HG03521 (cell line): ENCODE measurements around the gene NUP37.
"Not testable (repeated sequence)": the region's sequence is repeated elsewhere in the genome, so short reads cannot be mapped to it uniquely, and the experiment has no call there.

Source experiments
- ATAC-seq: cut with Tn5 transposase; IDR thresholded peaks from one replicate; pipeline ENCODE4 v1.9.1; 2021; ENCODE audit warnings: mild to moderate bottlenecking, moderate library complexity; ENCODE audit not compliant: unreplicated experiment

NUP37 gene, protein sequence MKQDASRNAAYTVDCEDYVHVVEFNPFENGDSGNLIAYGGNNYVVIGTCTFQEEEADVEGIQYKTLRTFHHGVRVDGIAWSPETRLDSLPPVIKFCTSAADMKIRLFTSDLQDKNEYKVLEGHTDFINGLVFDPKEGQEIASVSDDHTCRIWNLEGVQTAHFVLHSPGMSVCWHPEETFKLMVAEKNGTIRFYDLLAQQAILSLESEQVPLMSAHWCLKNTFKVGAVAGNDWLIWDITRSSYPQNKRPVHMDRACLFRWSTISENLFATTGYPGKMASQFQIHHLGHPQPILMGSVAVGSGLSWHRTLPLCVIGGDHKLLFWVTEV

DNA sequence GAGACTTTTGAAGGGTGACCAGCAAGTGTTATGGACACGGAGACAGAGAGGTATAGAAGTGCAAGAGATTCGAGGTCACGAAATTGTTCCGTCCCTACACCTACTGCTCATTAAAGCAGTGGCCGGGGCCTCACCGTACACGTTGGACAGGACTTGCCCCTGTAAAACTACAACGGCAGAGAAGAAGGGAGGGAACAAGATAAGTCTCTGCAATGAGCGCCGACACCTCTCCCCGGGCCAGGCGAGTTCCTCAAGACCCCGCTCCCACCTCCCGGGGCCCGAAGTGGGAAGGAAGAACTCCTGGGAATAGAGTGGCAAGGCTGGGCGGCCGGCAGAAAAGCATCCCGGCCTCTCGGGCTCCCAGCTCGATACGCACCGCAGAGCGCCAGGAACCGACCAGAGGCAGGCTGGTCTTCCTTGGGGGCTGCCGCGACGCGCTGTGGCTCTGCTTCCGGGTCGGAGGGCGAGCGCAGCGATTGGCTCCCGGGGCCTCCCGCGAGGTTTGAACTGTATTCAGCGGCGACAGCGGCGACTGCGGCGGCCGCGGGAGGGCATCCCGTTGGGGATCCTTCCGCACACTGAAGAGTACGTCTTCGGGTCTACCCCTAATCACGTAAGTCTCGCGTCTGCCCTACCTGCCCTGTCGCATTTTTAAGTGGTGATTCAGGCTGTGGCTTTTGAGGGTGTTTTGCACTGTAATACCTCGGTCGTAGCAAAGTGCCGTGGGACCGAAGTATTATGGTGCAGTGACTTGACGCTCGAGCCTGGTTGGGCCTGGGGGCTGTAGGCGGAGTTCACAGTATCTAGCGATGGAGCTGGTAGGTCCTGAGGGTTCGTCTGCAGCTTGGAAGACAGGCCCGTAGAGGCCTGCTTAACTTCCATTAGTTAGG is at the start of gene NUP37, which contains the start of gene PARPBP:
TSS of gene NUP37 (minus strand) at position 441 of the 890 bp plus-strand sequence. CDS start 1,596 bp downstream, outside the sequence.
TSS of gene PARPBP (plus strand) at position 510 of the 890 bp plus-strand sequence. CDS start 3,706 bp downstream, outside the sequence.
- ATAC-seq = peak; percentile 97

DNA sequence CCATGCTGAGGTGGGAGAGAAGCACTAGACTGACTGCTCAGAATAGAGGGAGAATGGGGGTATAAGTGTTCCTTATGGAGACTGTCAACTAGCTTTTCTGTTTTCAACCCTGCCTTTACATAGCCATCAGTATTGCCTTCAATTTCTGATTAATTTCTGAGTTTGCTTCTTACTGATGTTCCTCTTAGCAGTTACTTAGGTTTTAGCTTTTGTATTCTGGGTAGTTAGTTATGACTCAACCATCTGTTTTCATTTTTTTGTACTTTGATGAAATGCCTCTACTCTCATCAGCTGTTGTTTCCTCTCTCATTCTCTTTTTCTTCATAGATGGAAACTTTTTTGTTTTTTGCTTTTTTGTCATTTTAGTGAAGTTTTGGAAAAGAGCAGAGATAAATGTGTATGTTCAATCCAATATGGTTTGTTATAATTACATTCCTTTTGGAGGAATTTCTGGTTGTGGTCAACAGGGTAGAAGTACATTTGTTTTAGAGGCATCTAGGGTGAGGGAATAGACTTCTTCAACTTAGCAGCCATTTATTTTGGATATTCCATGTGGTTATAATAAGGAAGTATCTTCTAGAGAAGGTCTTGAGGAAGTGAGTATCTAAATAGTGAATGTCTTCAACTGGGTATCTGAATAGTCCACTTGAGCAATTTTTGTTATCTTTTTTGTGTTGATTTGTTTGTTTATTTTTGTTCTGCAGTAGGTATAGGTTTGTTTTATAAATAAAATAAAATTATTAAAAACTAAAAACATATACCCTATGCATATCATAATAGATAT is 48.1 kb upstream of the NUP37 start:
- peak; percentile 59 for ATAC-seq

DNA sequence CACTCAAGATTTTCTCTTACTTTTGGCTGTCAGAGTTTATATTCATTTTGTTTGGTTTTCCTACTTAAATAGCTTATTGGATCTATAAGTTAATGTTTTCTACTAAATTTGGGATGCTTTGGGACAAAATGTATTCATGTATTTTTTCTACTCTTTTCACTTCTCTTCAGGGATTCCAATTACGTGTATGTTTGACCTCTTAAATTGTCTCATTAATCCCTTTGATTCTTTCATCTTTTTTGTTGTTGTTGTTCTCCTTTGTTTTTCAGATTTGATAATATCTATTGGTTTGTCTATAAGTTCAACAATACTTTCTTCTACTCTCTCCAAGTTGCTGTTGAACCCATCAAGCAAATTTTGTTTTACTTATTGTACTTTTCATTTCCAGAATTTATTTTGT is 43.5 kb upstream of the NUP37 start:
- no peak for ATAC-seq

DNA sequence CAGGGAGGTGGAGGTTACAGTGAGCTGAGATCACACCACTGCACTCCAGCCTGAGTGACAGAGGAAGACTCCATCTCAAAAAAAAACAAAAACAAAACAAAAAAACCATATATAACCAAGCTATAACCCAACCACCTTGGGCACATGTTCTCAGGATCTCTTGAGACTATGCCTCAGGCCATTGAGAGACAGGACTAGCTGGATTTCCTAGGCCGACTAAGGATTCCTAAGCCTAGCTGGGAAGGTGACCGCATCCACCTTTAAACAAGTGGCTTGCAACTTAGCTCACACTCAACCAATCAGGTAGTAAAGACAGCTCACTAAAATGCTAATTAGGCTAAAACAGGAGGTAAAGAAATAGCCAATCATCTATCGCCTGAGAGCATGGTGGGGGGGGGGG is 35.3 kb upstream of the NUP37 start:
- ATAC-seq = not testable (repeated sequence)

DNA sequence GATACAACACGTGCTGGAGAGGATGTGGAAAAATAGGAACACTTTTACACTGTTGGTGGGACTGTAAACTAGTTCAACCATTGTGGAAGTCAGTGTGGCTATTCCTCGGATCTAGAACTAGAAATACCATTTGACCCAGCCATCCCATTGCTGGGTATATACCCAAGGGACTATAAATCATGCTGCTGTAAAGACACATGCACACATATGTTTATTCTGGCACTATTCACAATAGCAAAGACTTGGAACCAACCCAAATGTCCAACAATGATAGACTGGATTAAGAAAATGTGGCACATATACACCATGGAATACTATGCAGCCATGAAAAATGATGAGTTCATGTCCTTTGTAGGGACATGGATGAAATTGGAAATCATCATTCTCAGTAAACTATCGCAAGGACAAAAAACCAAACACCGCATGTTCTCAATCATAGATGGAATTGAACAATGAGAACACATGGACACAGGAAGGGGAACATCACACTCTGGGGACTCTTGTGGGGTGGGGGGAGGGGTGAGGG is 27.2 kb upstream of the NUP37 start:
- not testable (repeated sequence) for ATAC-seq

DNA sequence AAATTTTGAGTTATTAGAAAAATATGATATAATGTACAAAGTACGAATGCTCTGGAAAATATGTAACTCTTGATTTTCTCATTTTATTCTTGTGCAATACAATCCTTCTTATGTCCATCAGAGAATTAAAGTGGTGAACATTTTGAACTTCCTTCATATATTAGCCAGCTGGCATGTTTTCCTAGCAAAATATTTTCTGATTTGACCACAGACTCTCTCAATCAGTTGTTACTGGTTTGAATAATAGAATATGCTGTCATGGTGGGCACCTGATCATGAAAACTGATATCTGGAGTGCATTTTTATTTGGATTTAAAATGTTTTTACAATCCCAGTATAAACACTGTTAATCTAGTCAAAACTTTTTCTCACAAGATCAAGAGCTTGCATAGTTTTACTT is 24.3 kb upstream of the NUP37 start:
- no peak for ATAC-seq

DNA sequence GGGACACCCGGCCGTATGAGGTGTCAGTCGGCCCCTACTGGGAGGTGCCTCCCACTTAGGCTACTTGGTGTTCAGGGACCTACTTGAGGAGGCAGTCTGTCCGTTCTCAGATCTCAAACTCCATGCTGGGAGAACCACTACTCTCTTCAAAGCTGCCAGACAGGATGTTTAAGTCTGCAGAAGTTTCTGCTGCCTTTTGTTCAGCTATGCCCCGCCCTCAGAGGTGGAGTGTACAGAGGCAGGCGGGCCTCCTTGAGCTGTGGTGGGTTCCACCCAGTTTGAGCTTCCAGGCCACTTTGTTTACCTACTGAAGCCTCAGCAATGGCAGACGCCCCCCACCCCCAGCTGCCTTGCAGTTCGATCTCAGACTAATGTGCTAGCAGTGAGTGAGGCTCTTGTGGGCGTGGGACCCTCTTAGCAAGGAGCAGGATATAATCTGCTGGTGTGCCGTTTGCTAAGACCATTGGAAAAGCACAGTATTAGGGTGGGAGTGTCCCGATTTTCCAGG is 23.0 kb upstream of the NUP37 start:
- ATAC-seq = not testable (repeated sequence)

DNA sequence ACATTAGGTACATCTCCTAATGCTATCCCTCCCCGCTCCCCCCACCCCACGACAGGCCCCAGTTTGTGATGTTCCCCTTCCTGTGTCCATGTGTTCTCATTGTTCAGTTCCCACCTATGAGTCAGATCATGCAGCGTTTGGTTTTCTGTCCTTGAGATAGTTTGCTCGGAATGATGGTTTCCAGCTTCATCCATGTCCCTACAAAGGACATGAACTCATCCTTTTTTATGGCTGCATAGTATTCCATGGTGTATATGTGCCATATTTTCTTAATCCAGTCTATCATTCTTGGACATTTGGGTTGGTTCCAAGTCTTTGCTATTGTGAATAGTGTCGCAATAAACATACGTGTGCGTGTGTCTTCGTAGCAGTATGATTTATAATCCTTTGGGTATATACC is 17.7 kb upstream of the NUP37 start:
- ATAC-seq = not testable (repeated sequence)

DNA sequence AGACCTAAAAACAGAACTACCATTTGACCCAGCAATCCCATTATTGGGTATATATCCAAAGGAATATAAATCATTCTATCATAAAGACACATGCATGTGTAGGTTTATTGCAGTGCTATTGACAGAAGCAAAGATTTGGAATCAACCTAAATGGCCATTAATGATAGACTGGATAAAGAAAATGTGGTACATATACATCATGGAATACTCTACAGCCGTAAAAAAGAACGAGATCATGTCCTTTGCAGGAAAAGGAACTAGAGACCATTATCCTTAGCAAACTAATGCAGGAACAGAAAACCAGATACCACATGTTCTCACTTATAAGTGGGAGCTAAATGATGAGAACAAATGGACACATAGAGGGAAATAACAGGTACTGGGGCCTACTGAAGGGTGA is 11.5 kb upstream of the NUP37 start:
- ATAC-seq = not testable (repeated sequence)

DNA sequence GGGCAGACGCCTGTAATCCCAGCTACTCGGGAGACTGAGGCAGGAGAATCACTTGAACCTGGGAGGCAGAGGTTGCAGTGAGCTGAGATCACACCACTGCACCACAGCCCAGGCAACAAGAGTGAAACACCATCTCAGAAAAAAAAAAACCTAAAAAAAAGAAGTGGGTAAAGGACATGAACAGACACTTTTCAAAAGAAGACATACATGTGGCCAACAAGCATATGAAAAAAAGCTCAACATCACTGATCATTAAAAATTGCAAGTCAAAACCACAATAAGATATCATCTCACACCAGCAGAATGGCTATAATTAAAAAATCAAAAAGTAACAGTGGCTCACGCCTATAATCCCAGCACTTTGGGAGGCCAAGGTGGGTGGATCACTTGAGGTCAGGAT is 10.8 kb upstream of the NUP37 start:
- ATAC-seq = not testable (repeated sequence)

DNA sequence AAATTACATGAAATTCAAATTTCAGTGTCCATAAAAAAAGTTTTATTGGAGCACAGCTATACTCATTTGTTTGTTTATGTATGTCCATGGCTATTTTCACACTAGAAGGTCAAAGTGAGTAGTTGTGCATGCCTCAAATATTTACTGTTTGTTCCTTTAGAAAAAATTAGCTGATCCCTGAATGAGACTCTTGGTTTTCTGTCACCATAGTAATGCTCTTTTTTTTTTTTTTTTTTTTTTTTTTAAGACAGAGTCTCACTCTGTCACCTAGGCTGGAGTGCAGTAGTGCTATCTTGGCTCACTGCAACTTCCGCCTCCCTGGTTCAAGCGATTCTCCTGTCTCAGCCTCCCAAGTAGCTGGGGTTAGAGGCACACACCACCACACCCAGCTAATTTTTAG is 1.4 kb upstream of the NUP37 start:
- ATAC-seq = not testable (repeated sequence)

DNA sequence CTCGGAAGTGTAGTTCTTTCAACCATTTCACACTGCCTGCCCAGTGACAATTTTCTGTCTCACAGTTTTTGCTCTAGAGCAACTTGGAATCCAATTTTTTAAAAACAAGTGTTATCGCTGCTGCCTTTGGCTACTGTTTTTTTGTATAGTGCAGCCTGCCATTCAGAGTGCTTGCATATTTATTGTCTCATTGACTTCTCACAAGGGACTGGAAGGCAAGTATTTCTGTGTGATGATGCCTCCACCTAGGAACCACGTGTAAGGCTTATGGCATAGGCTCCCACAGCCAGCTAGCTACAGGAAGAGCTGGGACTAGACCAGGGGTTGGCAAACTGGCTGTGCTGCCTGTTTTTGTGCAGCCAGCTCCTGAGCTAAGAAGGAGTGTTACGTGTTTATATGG is 972 bp upstream of the NUP37 start:
- ATAC-seq = no peak

DNA sequence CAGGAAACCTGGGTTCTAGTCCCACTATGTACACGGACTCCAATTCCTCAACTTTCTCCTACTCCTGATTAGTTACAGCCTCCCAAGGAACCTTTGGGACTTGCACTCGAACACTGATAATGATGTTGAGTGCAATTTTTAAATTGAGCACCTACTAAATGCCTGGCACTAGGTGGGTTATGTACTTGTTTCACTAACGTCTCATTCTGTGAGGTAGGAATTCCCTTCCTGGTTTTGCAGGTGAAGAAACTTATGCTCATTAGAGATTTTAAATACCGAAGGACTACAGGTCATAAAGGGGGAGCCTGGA is 605 bp upstream of the NUP37 start:
- ATAC-seq = no peak

DNA sequence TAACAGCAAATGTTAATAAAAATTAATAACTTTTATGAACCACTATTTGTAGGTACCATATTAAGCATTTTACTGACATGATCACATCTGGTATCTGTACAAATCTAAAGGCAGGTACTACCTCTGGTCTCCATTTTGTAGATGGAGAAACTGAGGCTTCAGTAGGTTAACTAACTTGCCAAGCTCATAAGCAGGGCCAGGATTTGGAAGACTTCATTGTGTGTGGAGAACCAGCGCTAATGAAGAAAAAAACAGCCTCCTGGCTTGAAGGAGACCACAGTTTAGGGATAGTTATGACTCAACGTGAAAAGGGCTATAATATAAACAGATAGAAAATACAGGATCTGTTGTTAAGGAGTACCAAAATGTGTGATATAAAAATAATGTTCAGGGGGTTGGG is 1.0 kb downstream of the NUP37 start:
- no peak for ATAC-seq

DNA sequence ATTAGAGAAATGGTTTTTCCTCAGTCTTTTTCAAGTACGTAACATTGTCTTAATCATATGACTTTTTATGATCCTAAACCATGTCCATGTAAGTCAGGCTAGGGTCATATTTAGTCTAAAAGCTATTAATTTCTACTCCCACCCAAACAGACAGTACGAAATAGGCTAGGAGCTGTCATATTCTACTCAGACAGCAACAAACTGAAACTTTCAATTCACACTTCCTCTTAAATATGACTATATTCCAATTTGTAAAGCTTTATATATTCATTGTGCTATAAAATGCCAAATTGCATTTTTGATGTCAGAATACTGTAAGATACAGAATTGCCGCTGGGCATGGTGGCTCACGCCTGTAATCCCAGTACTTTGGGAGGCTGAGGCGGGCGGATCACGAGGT is 3.5 kb downstream of the NUP37 start:
- ATAC-seq = no peak

DNA sequence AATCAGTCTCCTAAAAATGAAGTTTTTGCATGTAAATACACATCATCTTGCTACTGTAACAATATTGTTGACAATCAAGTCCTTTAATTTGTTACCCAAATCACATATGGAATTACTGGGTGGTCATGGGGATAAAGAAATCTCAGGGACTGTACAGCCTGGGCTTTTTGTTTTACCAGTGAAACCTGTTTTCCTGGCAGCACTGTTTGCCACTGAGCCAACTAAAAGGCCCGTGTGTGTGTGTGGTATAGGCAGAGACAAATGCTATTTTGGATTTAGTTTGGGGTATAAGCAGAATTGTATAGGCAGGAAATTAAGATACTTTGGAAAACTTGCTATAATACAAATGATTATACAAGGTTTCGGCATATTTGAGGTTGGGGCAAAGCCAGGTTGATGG is 5.7 kb downstream of the NUP37 start:
- ATAC-seq = no peak

DNA sequence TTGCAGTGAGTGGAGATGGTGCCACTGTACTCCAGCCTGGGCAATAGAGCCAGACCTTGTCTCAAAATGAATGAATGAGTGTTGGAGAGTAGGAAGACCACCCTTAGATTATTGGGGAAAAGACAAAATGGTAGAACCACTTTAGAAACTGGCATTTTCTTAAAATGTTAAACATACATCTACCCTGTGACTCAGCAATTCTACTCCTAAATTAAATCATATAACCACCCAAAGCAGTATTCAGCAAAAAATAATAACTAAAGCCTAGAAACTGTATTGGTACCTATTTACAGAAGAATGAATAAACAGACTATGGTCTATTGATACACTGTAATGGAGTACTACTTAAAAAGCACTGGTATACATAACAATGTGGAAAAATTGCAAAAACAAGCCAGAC is 9.1 kb downstream of the NUP37 start:
- ATAC-seq = no peak

DNA sequence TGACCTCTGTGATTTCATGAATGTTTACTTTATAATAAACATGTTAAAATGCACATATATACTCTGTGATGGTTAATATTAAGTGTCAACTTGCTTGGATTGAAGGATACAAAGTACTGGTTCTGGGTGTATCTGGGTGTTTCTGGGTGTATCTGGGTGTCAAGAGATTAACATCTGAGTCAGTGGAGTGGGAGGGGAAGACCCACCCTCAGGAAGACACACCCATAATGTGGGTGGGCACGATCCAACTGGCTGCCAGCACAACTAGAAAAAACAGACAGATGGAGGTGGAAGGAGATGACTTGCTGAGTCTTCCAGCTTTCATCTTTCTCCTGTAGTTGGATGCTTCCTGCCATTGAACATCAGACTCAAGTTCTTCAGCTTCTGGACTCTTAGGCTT is 11.9 kb downstream of the NUP37 start:
- no peak for ATAC-seq

DNA sequence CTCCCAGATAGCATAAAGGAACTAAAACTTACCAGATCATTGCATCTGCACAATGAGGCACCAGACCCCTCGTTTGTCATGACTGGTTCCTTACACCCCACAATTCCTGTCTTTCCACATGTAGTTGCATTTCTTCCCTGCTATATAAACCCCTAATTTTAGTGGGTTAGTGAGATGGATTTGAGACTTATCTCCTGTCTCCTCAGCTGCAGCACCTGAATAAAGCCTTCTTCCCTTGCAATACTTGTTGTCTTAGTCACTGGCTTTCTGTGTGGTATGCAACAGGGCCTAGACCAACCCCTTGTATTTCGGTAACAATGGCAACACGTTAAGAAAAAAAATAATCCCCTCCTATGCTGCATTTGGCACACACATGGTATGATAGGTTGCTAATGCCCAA is 13.0 kb downstream of the NUP37 start:
- ATAC-seq = no peak

DNA sequence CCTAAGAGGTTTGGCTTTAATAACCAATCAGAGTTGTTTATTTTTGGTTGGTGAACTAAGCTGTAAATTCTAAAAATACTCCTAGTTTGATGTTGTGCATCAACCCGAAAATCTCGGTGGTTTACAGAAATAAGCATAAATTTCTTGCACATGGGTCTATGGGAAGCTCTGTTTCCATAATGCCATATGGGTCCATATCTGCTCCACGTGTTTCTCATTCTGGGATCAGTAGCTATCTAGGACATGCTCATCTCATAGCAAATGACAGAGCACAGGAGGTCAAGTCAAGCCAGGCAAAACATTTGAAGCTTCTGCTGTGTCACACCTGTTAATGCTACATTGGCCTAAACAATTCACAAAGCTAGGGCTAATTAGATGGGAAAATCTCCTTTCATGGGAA is 23.1 kb downstream of the NUP37 start:
- ATAC-seq = no peak
